ENCODE measurements around the gene CAPN1. TPM values are rescaled to one million over a fixed set of nuclear protein-coding genes. Genes with fewer than 3 reads are reported as not detected.

Gene CAPN1
- total and polyA plus RNA-seq, 9 of the 15 experiments (the other 6 are each of a cell fraction or from before 2014, with no cell fraction given), result 3.5 to 199 (median 61.6) TPM

- TF ChIP-seq ID3 (CRISPR knock-in tag; IDR thresholded peaks at IDR 0.05), result no peak
- TF ChIP-seq ID3 (tag; IDR thresholded peaks at IDR 0.05), result no peak
- no peak for TF ChIP-seq ZBTB9 (CRISPR knock-in tag; IDR thresholded peaks at IDR 0.05)
- TF ChIP-seq ZZZ3 (IDR thresholded peaks at IDR 0.05), result no peak
- TF ChIP-seq ELF2 (CRISPR knock-in tag; IDR thresholded peaks at IDR 0.05), result no peak
- no peak for TF ChIP-seq MXD1 (CRISPR knock-in tag; IDR thresholded peaks at IDR 0.05; ENCODE audit: borderline replicate concordance, poor library complexity, severe bottlenecking)
- TF ChIP-seq ETS2 (tag; IDR thresholded peaks at IDR 0.05; ENCODE audit: borderline replicate concordance, poor library complexity, severe bottlenecking), result no peak
Observed at GRCh38 chr11:65141896-65142494, 39.7 kb upstream of the CAPN1 start (continued).

Data from K562 (cell line).